GM18909 (cell line): ENCODE measurements around the gene PTPRN2.

Experiments
- ATAC-seq: cut with Tn5 transposase; IDR thresholded peaks from one replicate; pipeline ENCODE4 v1.9.1; 2021; ENCODE audit warnings: mild to moderate bottlenecking; ENCODE audit not compliant: unreplicated experiment, poor library complexity

The PTPRN2 gene

GRCh38 chr7:157522954-157523353, 1064.7 kb downstream of the PTPRN2 start:
- ATAC-seq, result no peak

- no peak for ATAC-seq
Observed at GRCh38 chr7:157522189-157522588, 1065.4 kb downstream of the PTPRN2 start.

GRCh38 chr7:157521752-157522151, 1065.9 kb downstream of the PTPRN2 start:
- ATAC-seq, result no peak

GRCh38 chr7:157521061-157521731, 1066.4 kb downstream of the PTPRN2 start:
- no peak for ATAC-seq

- ATAC-seq, result no peak
Observed at GRCh38 chr7:157520249-157520648, 1067.4 kb downstream of the PTPRN2 start.

- ATAC-seq, result no peak
Observed at GRCh38 chr7:157519798-157520244, 1067.8 kb downstream of the PTPRN2 start.

- ATAC-seq, result no peak
Observed at GRCh38 chr7:157519246-157519645, 1068.4 kb downstream of the PTPRN2 start.

- no peak for ATAC-seq
Observed at GRCh38 chr7:157518514-157519175, 1069.0 kb downstream of the PTPRN2 start.

- no peak for ATAC-seq
Observed at GRCh38 chr7:157517782-157518513, 1069.7 kb downstream of the PTPRN2 start.

GRCh38 chr7:157516911-157517781, 1070.5 kb downstream of the PTPRN2 start:
- ATAC-seq, result no peak

GRCh38 chr7:157516311-157516710, 1071.3 kb downstream of the PTPRN2 start:
- ATAC-seq, result no peak

GRCh38 chr7:157515342-157516041, 1072.1 kb downstream of the PTPRN2 start:
- no peak for ATAC-seq

- no peak for ATAC-seq
Observed at GRCh38 chr7:157514746-157515145, 1072.9 kb downstream of the PTPRN2 start.

GRCh38 chr7:157514306-157514705, 1073.3 kb downstream of the PTPRN2 start:
- no peak for ATAC-seq

- no peak for ATAC-seq
Observed at GRCh38 chr7:157513682-157514081, 1073.9 kb downstream of the PTPRN2 start.

GRCh38 chr7:157513162-157513621, 1074.4 kb downstream of the PTPRN2 start:
- no peak for ATAC-seq

- no peak for ATAC-seq
Observed at GRCh38 chr7:157509226-157509625, 1078.4 kb downstream of the PTPRN2 start.

- ATAC-seq, result no peak
Observed at GRCh38 chr7:157508477-157508881, 1079.1 kb downstream of the PTPRN2 start.

GRCh38 chr7:157507987-157508386, 1079.6 kb downstream of the PTPRN2 start:
- no peak for ATAC-seq

- ATAC-seq, result no peak
Observed at GRCh38 chr7:157506268-157506667, 1081.4 kb downstream of the PTPRN2 start.
